DOHH2 (cell line): Measurements from ENCODE around the gene NAA38.

Experiments used
- H3F3A ChIP-seq: fragments of 200-600 bp; sonication (generic), shearing (Covaris generic); 2 replicates; pipeline ENCODE4 v1.6.0; 2016; ENCODE audit warnings: antibody characterized with exemption, mild to moderate bottlenecking; ENCODE audit not compliant: control insufficient read depth, insufficient read depth
- H3K27ac ChIP-seq: fragments of 200-600 bp; sonication (generic); 2 replicates; pipeline ENCODE4 v1.5.1; 2014; ENCODE audit warnings: low read depth, mild to moderate bottlenecking, low read length, moderate library complexity
- H3K27me3 ChIP-seq: fragments of 200-600 bp; sonication (generic); 2 replicates; pipeline ENCODE4 v1.6.1; 2014; ENCODE audit warnings: mild to moderate bottlenecking, low read length, mixed read lengths; ENCODE audit not compliant: control insufficient read depth
- H3K36me3 ChIP-seq: fragments of 200-600 bp; sonication (generic); 2 replicates; pipeline ENCODE4 v1.6.1; 2014; ENCODE audit warnings: mild to moderate bottlenecking, low read length, moderate library complexity, mixed read lengths; ENCODE audit not compliant: control insufficient read depth
- H3K4me1 ChIP-seq: fragments of 200-600 bp; sonication (generic); 2 replicates; pipeline ENCODE4 v1.6.1; 2014; ENCODE audit warnings: mild to moderate bottlenecking, low read length, mixed read lengths; ENCODE audit not compliant: control insufficient read depth
- H3K4me2 ChIP-seq: fragments of 200-600 bp; sonication (generic); 2 replicates; pipeline ENCODE4 v1.6.0; 2014; ENCODE audit warnings: mild to moderate bottlenecking, low read length, moderate library complexity
- H3K4me3 ChIP-seq: fragments of 200-600 bp; sonication (generic); 2 replicates; pipeline ENCODE4 v1.5.1; 2014; ENCODE audit warnings: mild to moderate bottlenecking, low read length, mixed read lengths
- H3K79me2 ChIP-seq: fragments of 200-600 bp; sonication (generic); 2 replicates; pipeline ENCODE4 v1.6.1; 2014; ENCODE audit warnings: mild to moderate bottlenecking, low read length, mixed read lengths; ENCODE audit not compliant: control insufficient read depth
- H3K9me2 ChIP-seq: fragments of 200-600 bp; sonication (generic); replicated peaks from 2 replicates; pipeline ENCODE4 v1.6.1; 2014; ENCODE audit warnings: mild to moderate bottlenecking, low read length, mixed read lengths; ENCODE audit not compliant: control insufficient read depth
- H3K9me3 ChIP-seq: fragments of 200-600 bp; sonication (generic); 2 replicates; pipeline ENCODE4 v1.6.1; 2014; ENCODE audit warnings: antibody characterized with exemption, low read length, mixed read lengths; ENCODE audit not compliant: control insufficient read depth, insufficient read depth
- H4K20me1 ChIP-seq: fragments of 200-600 bp; sonication (generic); 2 replicates; pipeline ENCODE4 v1.6.0; 2014; ENCODE audit warnings: low read depth, mild to moderate bottlenecking, antibody characterized with exemption, low read length, moderate library complexity; ENCODE audit not compliant: control insufficient read depth, insufficient read depth
- CTCF ChIP-seq: fragments of 200-600 bp; sonication (generic); IDR thresholded peaks from one replicate; pipeline ENCODE4 v1.5.1; 2014; ENCODE audit warnings: antibody characterized with exemption, mild to moderate bottlenecking, low read depth, low read length; ENCODE audit not compliant: poor library complexity, severe bottlenecking
- EZH2phosphoT487 ChIP-seq: fragments of 200-600 bp; sonication (generic); IDR thresholded peaks from 2 replicates; pipeline ENCODE4 v1.6.1; 2017; ENCODE audit warnings: borderline replicate concordance, mild to moderate bottlenecking, antibody characterized with exemption, low read length, moderate library complexity, mixed read lengths

Gene NAA38

GRCh38 chr17:7885367-7886226 lies 28.2 kb upstream of the NAA38 start:
- H3K79me2 ChIP-seq: peaks cover 85% of the 10 kb centered on the region
- H3K4me2 ChIP-seq: peak overlapping the region; percentile 99
- H3K27me3 ChIP-seq: no peaks in the 10 kb centered on the region
- H3K36me3 ChIP-seq: peaks cover 66% of the 10 kb centered on the region
- no peaks in the 10 kb centered on the region for H3K9me2 ChIP-seq
- H3K4me3 ChIP-seq: peak overlapping the region; percentile 95
- no peaks in the 10 kb centered on the region for H3K9me3 ChIP-seq
- H4K20me1 ChIP-seq: no peaks in the 10 kb centered on the region
- peaks cover 37% of the 10 kb centered on the region for H3F3A ChIP-seq
- peak overlapping the region; percentile 96 for H3K27ac ChIP-seq
- H3K4me1 ChIP-seq: peaks cover 55% of the 10 kb centered on the region
- no peak for TF ChIP-seq EZH2phosphoT487
- TF ChIP-seq CTCF: no peak

- Histone ChIP-seq H3K27me3 (no peaks in the 10 kb centered on the region), H3K79me2 (peaks cover 80% of the 10 kb centered on the region), H3K9me2 (no peaks in the 10 kb centered on the region), H4K20me1 (no peaks in the 10 kb centered on the region), H3K27ac (peak overlapping the region; percentile 96), H3K36me3 (peaks cover 66% of the 10 kb centered on the region), H3K4me3 (peak overlapping the region; percentile 95), H3K4me1 (peaks cover 63% of the 10 kb centered on the region), H3K4me2 (peak overlapping the region; percentile 99; the same call in 1 of the 2 replicates), H3F3A (peaks cover 45% of the 10 kb centered on the region), H3K9me3 (no peaks in the 10 kb centered on the region)
- no peak for TF ChIP-seq EZH2phosphoT487
These were observed 27.4 kb upstream of the NAA38 start for GRCh38 chr17:7884581-7885366.

DNA sequence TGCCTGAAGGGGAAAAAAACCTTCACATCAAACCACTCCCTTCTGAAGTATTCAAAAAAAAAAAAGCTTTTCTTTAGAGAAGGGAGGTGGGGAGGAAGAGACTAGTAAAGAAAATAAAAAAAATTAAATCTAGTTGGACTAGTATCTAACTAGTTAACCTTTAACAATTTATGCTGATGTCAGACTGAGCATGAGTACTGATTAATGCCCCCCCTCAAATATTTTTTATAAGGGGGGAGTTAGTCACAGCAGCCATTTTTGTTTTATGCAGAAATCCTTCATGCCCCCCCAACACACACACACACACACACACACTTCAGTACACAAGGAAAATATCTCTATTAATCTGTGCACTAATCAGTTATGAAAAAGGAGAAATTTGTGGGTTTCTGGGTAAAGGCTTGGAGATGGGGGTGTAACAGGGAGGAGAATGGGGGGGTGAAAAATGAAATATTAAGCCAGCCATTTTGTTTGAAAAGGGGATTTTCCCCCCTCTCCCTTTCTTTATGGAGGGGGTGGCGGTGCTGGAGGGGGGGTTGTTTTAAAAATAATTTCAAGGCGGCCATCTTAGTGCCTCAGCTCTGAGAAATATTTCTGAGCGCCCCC lies 26.5 kb upstream of the NAA38 start:
- peaks cover 73% of the 10 kb centered on the region for H3K79me2 ChIP-seq
- peak overlapping the region; percentile 87 for H3K27ac ChIP-seq
- H3K4me1 ChIP-seq: peaks cover 69% of the 10 kb centered on the region
- H3K27me3 ChIP-seq: no peaks in the 10 kb centered on the region
- H3K4me2 ChIP-seq: peak overlapping the region; percentile 96
- no peaks in the 10 kb centered on the region for H4K20me1 ChIP-seq
- H3F3A ChIP-seq: peaks cover 47% of the 10 kb centered on the region
- peak overlapping the region; percentile 75 for H3K4me3 ChIP-seq
- TF ChIP-seq EZH2phosphoT487 (no peak), CTCF (no peak)
- H3K9me3 ChIP-seq: no peaks in the 10 kb centered on the region
- no peaks in the 10 kb centered on the region for H3K9me2 ChIP-seq
- H3K36me3 ChIP-seq: peaks cover 65% of the 10 kb centered on the region
